H9 (cell line): ENCODE data around the gene PHF20. TPM values are rescaled to one million over a fixed set of nuclear protein-coding genes. Genes with fewer than 3 reads are reported as not detected.
"Not testable (repeated sequence)": the region's sequence is repeated elsewhere in the genome, so short reads cannot be mapped to it uniquely, and the experiment has no call there.

ENCODE experiments used
- DNase-seq: peaks from one replicate; pipeline ENCODE4 v3.0.0-alpha.2; 2017
- H2AFZ ChIP-seq: one replicate; pipeline ENCODE4 v1.6.1; 2013; ENCODE audit warnings: mild to moderate bottlenecking, low read length, control low read depth, moderate library complexity
- H2AK5ac ChIP-seq: 2 replicates; pipeline ENCODE4 v1.6.1; 2013; ENCODE audit warnings: low read length, control low read depth, mixed read lengths; ENCODE audit not compliant: insufficient read length
- H2BK120ac ChIP-seq: one replicate; pipeline ENCODE4 v1.6.1; 2013; ENCODE audit warnings: low read depth, mild to moderate bottlenecking, low read length, control low read depth, inconsistent platforms; ENCODE audit not compliant: poor library complexity, severe bottlenecking
- H2BK12ac ChIP-seq: 2 replicates; pipeline ENCODE4 v1.6.1; 2013; ENCODE audit warnings: low read length, control low read depth, mixed read lengths, low read depth; ENCODE audit not compliant: insufficient read length
- H2BK15ac ChIP-seq: 2 replicates; pipeline ENCODE4 v1.6.1; 2013; ENCODE audit warnings: low read depth, low read length, control low read depth
- H2BK20ac ChIP-seq: one replicate; pipeline ENCODE4 v1.6.1; 2013; ENCODE audit warnings: low read depth, mild to moderate bottlenecking, low read length, control low read depth, inconsistent platforms; ENCODE audit not compliant: poor library complexity, severe bottlenecking
- H2BK5ac ChIP-seq: 2 replicates; pipeline ENCODE4 v1.6.1; 2013; ENCODE audit warnings: low read length, control low read depth, mixed read lengths; ENCODE audit not compliant: insufficient read length
- H3K14ac ChIP-seq: 2 replicates; pipeline ENCODE4 v1.6.1; 2013; ENCODE audit warnings: low read length, control low read depth; ENCODE audit not compliant: insufficient read depth
- H3K18ac ChIP-seq: 2 replicates; pipeline ENCODE4 v1.6.1; 2013; ENCODE audit warnings: low read depth, mild to moderate bottlenecking, mixed read lengths, low read length, control low read depth; ENCODE audit not compliant: insufficient read length
- H3K23ac ChIP-seq: 2 replicates; pipeline ENCODE4 v1.6.1; 2013; ENCODE audit warnings: low read length, control low read depth, mixed read lengths, low read depth; ENCODE audit not compliant: insufficient read length
- H3K23me2 ChIP-seq: 2 replicates; pipeline ENCODE4 v1.6.1; 2013; ENCODE audit warnings: low read depth, mild to moderate bottlenecking, mixed read lengths, low read length, control low read depth; ENCODE audit not compliant: insufficient read length, poor library complexity, severe bottlenecking
- H3K27ac ChIP-seq: 2 replicates; pipeline ENCODE4 v1.5.1; 2013; ENCODE audit warnings: low read length, control low read depth, mixed read lengths, low read depth; ENCODE audit not compliant: insufficient read length
- H3K27me3 ChIP-seq: 2 replicates; pipeline ENCODE4 v1.6.1; 2013; ENCODE audit warnings: low read length, control low read depth, inconsistent platforms; ENCODE audit not compliant: insufficient read depth
- H3K4ac ChIP-seq: 2 replicates; pipeline ENCODE4 v1.6.1; 2013; ENCODE audit warnings: low read depth, mild to moderate bottlenecking, control low read depth, inconsistent platforms, low read length, moderate library complexity
- H3K4me1 ChIP-seq: 2 replicates; pipeline ENCODE4 v1.6.1; 2013; ENCODE audit warnings: low read length, control low read depth, inconsistent platforms; ENCODE audit not compliant: insufficient read depth
- H3K4me2 ChIP-seq: 2 replicates; pipeline ENCODE4 v1.6.1; 2013; ENCODE audit warnings: low read length, control low read depth, mixed read lengths; ENCODE audit not compliant: insufficient read length, insufficient read depth
- H3K56ac ChIP-seq: 2 replicates; pipeline ENCODE4 v1.6.1; 2013; ENCODE audit warnings: low read depth, mild to moderate bottlenecking, mixed read lengths, low read length, control low read depth; ENCODE audit not compliant: insufficient read length
- H3K79me1 ChIP-seq: 2 replicates; pipeline ENCODE4 v1.6.1; 2013; ENCODE audit warnings: low read depth, mild to moderate bottlenecking, moderate library complexity, low read length, control low read depth, inconsistent platforms; ENCODE audit not compliant: insufficient read depth, poor library complexity, severe bottlenecking
- H3K79me2 ChIP-seq: 2 replicates; pipeline ENCODE4 v1.6.1; 2013; ENCODE audit warnings: low read length, control low read depth, inconsistent platforms; ENCODE audit not compliant: insufficient read depth
- H3K9ac ChIP-seq: 2 replicates; pipeline ENCODE4 v1.6.1; 2013; ENCODE audit warnings: low read length, control low read depth, mixed read lengths; ENCODE audit not compliant: insufficient read length; ENCODE audit errors: extremely low read depth
- H3K9me3 ChIP-seq: one replicate; pipeline ENCODE4 v1.6.1; 2013; ENCODE audit warnings: low read depth, low read length, inconsistent platforms; ENCODE audit not compliant: control insufficient read depth
- H3T11ph ChIP-seq: one replicate; pipeline ENCODE4 v1.6.1; 2013; ENCODE audit warnings: mild to moderate bottlenecking, low read length, control low read depth, inconsistent platforms
- H4K20me1 ChIP-seq: one replicate; pipeline ENCODE4 v1.6.1; 2013; ENCODE audit not compliant: control insufficient read depth, insufficient read length, insufficient read depth
- H4K5ac ChIP-seq: 2 replicates; pipeline ENCODE4 v1.6.1; 2013; ENCODE audit warnings: low read depth, mild to moderate bottlenecking, mixed read lengths, low read length, control low read depth; ENCODE audit not compliant: insufficient read length
- H4K8ac ChIP-seq: replicated peaks from 2 replicates; pipeline ENCODE4 v1.6.1; 2013; ENCODE audit warnings: low read length, control low read depth, mixed read lengths, low read depth; ENCODE audit not compliant: insufficient read length
- H4K91ac ChIP-seq: 2 replicates; pipeline ENCODE4 v1.6.1; 2013; ENCODE audit warnings: low read depth, mild to moderate bottlenecking, moderate library complexity, mixed read lengths, low read length, control low read depth; ENCODE audit not compliant: insufficient read length
- H3K27ac Mint-ChIP-seq, 3 experiments: 2 replicates in 2 of 3; 3 replicates in 1 of 3; pipeline ENCODE4 v1.8.0; 2020 to 2021; ENCODE audit warnings: mixed read lengths in 3 of 3, mild to moderate bottlenecking in 1 of 3, moderate library complexity in 1 of 3
- H3K27me3 Mint-ChIP-seq: 2 replicates; pipeline ENCODE4 v1.8.0; 2021; ENCODE audit warnings: low read depth, mild to moderate bottlenecking, moderate library complexity, mixed read lengths
- H3K36me3 Mint-ChIP-seq, 3 experiments: 2 replicates in 2 of 3; 3 replicates in 1 of 3; pipeline ENCODE4 v1.8.0; 2020 to 2021; ENCODE audit warnings: low read depth in 3 of 3, mixed read lengths in 3 of 3; ENCODE audit not compliant: insufficient read depth in 1 of 3
- H3K4me1 Mint-ChIP-seq, 2 experiments: 2 replicates each; pipeline ENCODE4 v1.8.0; 2020; ENCODE audit warnings: mixed read lengths in 2 of 2
- H3K4me3 Mint-ChIP-seq, 2 experiments: 2 replicates in 1 of 2; 3 replicates in 1 of 2; pipeline ENCODE4 v1.8.0; 2020 to 2021; ENCODE audit warnings: mild to moderate bottlenecking in 2 of 2, mixed read lengths in 2 of 2, moderate library complexity in 1 of 2
- H3K9me3 Mint-ChIP-seq, 2 experiments: 2 replicates in 1 of 2; 3 replicates in 1 of 2; pipeline ENCODE4 v1.8.0; 2020; ENCODE audit warnings: mild to moderate bottlenecking in 2 of 2, mixed read lengths in 2 of 2, moderate library complexity in 1 of 2
- WGBS: extraction: QIAGEN DNeasy Blood & Tissue Kit; methylation state at CpG from one replicate; pipeline ENCODE4 v1.1.7; 2013; ENCODE audit warnings: missing lambda C conversion rate, low lambda C conversion rate, mixed read lengths; ENCODE audit not compliant: insufficient read length; ENCODE audit errors: extremely low coverage; 5-methylcytosine and 5-hydroxymethylcytosine counted together
- total RNA-seq: library from RNA; stranded (reverse); gene quantifications from 2 replicates; pipeline ENCODE4 v1.2.1, GENCODE V29; 2021
- TF ChIP-seq, protein P1 (sequence below): fragments of 200-600 bp; sonication (generic); conservative IDR thresholded peaks from 3 replicates; pipeline ENCODE4 v1.8.0; 2021; ENCODE audit warnings: antibody characterized with exemption, mild to moderate bottlenecking

The PHF20 gene
- total RNA-seq, 1 experiment from 2014 or later = 50.3 TPM

DNA sequence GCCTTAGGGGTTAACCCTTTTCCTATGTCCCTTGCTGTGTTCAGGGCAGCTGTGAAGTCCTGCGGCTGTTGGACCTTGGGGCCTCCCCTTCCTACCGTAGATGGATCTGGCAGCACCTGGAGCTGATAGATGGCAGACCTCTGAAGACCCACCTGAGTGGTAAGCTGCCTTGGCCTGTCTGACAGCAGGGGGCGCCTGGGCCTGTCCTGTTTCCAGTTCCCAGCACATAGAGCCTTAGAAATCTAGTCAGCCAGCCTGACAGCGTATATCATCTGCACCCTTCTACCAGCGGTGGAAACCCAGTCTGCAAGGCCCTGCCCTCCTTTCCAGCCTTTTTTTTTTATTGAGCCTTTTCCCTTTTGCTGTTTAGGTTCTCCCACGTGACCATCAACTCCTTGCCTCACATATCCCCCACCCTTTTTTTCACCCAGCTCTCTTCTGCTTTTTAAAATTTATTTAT lies 223.2 kb downstream of the PHF20 start:
- no peak overlapping the region for H3K4ac ChIP-seq
- Mint-ChIP-seq H3K27me3 (no peaks in the 10 kb centered on the region), H3K9me3 (0 out of 5 replicates have a peak, but pooled peaks cover 0 to 1% of the 10 kb centered on the region in 2 experiments), H3K4me1 (peaks cover 4 to 16% of the 10 kb centered on the region in 2 experiments), H3K4me3 (no peak overlapping the region), H3K36me3 (no peaks in the 10 kb centered on the region), H3K27ac (no peak overlapping the region)
- no peak overlapping the region for H4K8ac ChIP-seq
- no peak overlapping the region for H2BK5ac ChIP-seq
- TF ChIP-seq, protein P1, sequence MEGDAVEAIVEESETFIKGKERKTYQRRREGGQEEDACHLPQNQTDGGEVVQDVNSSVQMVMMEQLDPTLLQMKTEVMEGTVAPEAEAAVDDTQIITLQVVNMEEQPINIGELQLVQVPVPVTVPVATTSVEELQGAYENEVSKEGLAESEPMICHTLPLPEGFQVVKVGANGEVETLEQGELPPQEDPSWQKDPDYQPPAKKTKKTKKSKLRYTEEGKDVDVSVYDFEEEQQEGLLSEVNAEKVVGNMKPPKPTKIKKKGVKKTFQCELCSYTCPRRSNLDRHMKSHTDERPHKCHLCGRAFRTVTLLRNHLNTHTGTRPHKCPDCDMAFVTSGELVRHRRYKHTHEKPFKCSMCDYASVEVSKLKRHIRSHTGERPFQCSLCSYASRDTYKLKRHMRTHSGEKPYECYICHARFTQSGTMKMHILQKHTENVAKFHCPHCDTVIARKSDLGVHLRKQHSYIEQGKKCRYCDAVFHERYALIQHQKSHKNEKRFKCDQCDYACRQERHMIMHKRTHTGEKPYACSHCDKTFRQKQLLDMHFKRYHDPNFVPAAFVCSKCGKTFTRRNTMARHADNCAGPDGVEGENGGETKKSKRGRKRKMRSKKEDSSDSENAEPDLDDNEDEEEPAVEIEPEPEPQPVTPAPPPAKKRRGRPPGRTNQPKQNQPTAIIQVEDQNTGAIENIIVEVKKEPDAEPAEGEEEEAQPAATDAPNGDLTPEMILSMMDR = peak; percentile 89
- no CpG with 5 or more reads among the region's 6 CpGs for WGBS
- H4K5ac ChIP-seq = no peak overlapping the region
- H3K23me2 ChIP-seq = no peaks in the 10 kb centered on the region
- no peak overlapping the region for H3K14ac ChIP-seq
- no peaks in the 10 kb centered on the region for H4K20me1 ChIP-seq
- H3K27ac ChIP-seq = no peak overlapping the region
- no peaks in the 10 kb centered on the region for H3K9me3 ChIP-seq
- no peak overlapping the region for H2BK12ac ChIP-seq
- no peaks in the 10 kb centered on the region for H3K27me3 ChIP-seq
- no peak overlapping the region for H2BK15ac ChIP-seq
- no peak overlapping the region for H2AFZ ChIP-seq
- peak; percentile 95 for DNase-seq
- H3K23ac ChIP-seq = no peak overlapping the region
- H3K56ac ChIP-seq = no peak overlapping the region
- no peak overlapping the region for H2BK20ac ChIP-seq
- H3K79me1 ChIP-seq = no peaks in the 10 kb centered on the region
- no peak overlapping the region for H3K4me2 ChIP-seq
- H4K91ac ChIP-seq = no peak overlapping the region
- H3T11ph ChIP-seq = no peak overlapping the region
- H2BK120ac ChIP-seq = no peak overlapping the region
- no peak overlapping the region for H3K18ac ChIP-seq
- H3K4me1 ChIP-seq = no peaks in the 10 kb centered on the region
- no peak overlapping the region for H3K9ac ChIP-seq
- H2AK5ac ChIP-seq = no peak overlapping the region
- H3K79me2 ChIP-seq = no peaks in the 10 kb centered on the region

DNA sequence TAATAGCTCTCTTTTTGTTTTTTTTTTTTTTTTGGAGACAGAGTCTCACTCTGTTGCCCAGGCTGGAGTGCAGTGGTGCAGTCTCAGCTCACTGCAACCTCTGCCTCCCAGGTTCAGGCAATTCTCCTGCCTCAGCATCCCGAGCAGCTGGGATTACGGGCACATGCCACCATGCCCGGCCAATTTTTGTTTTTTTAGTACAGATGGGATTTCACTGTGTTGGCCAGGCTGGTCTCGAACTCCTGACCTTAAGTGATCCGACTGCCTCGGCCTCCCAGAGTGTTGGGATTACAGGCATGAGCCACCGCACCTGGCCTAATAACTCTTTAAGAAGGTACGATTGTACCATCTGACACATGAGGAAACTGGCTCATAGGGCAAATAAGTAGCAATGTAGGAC lies 224.7 kb downstream of the PHF20 start:
- peaks cover 4 to 16% of the 10 kb centered on the region in 2 experiments for H3K4me1 Mint-ChIP-seq
- not testable (repeated sequence) for H2BK12ac ChIP-seq, H4K91ac ChIP-seq, H4K20me1 ChIP-seq, H3K4me2 ChIP-seq, H4K8ac ChIP-seq, H3K9me3 ChIP-seq, H2AFZ ChIP-seq, H2BK5ac ChIP-seq, H3K9me3 Mint-ChIP-seq, H3K4ac ChIP-seq, H2BK20ac ChIP-seq, H4K5ac ChIP-seq, H3T11ph ChIP-seq, H3K79me2 ChIP-seq, H3K27ac ChIP-seq, H3K27ac Mint-ChIP-seq, H3K9ac ChIP-seq, H3K4me1 ChIP-seq, H3K23ac ChIP-seq, H3K36me3 Mint-ChIP-seq, H2BK120ac ChIP-seq, H2AK5ac ChIP-seq, H3K4me3 Mint-ChIP-seq, H3K18ac ChIP-seq, DNase-seq, H2BK15ac ChIP-seq, H3K23me2 ChIP-seq, H3K27me3 ChIP-seq, H3K27me3 Mint-ChIP-seq, H3K14ac ChIP-seq, H3K79me1 ChIP-seq, H3K56ac ChIP-seq
- no CpG with 5 or more reads among the region's 8 CpGs for WGBS
